SK-N-SH treated with all-trans-retinoic acid at 6 μM for 48 hours (cell line): ENCODE data around the gene VWDE.

Source experiments
- BACH2 ChIP-seq: fragments of 250-450 bp; sonication (Bioruptor Pico); IDR thresholded peaks from 2 replicates; pipeline ENCODE4 v1.9.0; 2021; ENCODE audit warnings: mild to moderate bottlenecking, borderline replicate concordance
- CREB5 ChIP-seq: fragments of 250-450 bp; sonication (Bioruptor Pico); IDR thresholded peaks from 2 replicates; pipeline ENCODE4 v1.5.1; 2020; ENCODE audit warnings: low read depth, mild to moderate bottlenecking, moderate library complexity
- CSDC2 ChIP-seq: fragments of 250-450 bp; sonication (Bioruptor Pico); IDR thresholded peaks from 2 replicates; pipeline ENCODE4 v1.5.0; 2020; ENCODE audit warnings: mild to moderate bottlenecking, moderate library complexity
- ISL1 ChIP-seq: fragments of 250-450 bp; sonication (Bioruptor Pico); IDR thresholded peaks from 2 replicates; pipeline ENCODE4 v2.1.2; 2022; ENCODE audit warnings: mild to moderate bottlenecking, moderate library complexity
- OSR1 ChIP-seq: fragments of 250-450 bp; sonication (Bioruptor Pico); IDR thresholded peaks from 2 replicates; pipeline ENCODE4 v1.8.0; 2022; ENCODE audit warnings: moderate library complexity, mild to moderate bottlenecking, inconsistent platforms
- PPARA ChIP-seq: fragments of 250-450 bp; sonication (Bioruptor Pico); IDR thresholded peaks from 2 replicates; pipeline ENCODE4 v1.5.0; 2020; ENCODE audit warnings: mild to moderate bottlenecking, borderline replicate concordance
- TCF4 ChIP-seq: fragments of 250-450 bp; sonication (Bioruptor Pico); IDR thresholded peaks from 2 replicates; pipeline ENCODE4 v1.8.0; 2021; ENCODE audit warnings: mild to moderate bottlenecking, moderate library complexity, borderline replicate concordance
- ZC3H10 ChIP-seq: fragments of 250-450 bp; sonication (Bioruptor Pico); IDR thresholded peaks from 2 replicates; pipeline ENCODE4 v1.5.1; 2021; ENCODE audit warnings: mild to moderate bottlenecking, moderate library complexity
- ZFP30 ChIP-seq: fragments of 450-650 bp; formaldehyde crosslinking; IDR thresholded peaks from 2 replicates; pipeline ENCODE4 v1.5.0; 2022; ENCODE audit warnings: mild to moderate bottlenecking, moderate library complexity
- ZNF565 ChIP-seq: fragments of 450-650 bp; formaldehyde crosslinking; conservative IDR thresholded peaks from 2 replicates; pipeline ENCODE4 v1.5.0; 2020; ENCODE audit warnings: low read depth, mild to moderate bottlenecking, moderate library complexity
- ZNF70 ChIP-seq: fragments of 450-650 bp; formaldehyde crosslinking; IDR thresholded peaks from 2 replicates; pipeline ENCODE4 v1.5.0; 2020; ENCODE audit warnings: mild to moderate bottlenecking, moderate library complexity
- TF ChIP-seq, protein P1 (sequence below): fragments of 250-450 bp; sonication (Bioruptor Pico); IDR thresholded peaks from 2 replicates; pipeline ENCODE4 v1.8.0; 2020; ENCODE audit warnings: mild to moderate bottlenecking, moderate library complexity, borderline replicate concordance

DNA sequence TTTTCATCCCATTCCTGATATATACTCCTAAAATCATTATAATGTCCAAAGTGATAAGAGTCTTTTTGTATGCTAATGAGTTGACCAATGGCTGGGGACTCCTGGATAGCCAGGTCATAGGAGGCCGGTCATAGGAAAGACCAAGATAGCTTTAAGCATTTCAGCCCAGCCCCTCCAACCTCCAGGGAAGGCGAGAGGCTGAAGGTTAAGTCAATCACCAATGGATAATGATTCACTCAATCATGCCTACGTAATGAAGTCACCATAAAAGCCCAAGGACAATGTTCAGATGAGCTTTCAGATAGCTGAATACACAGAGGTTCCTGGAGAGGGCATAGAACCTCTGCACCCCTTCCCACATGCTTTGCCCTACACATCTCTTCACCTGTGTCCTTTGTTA lies 75.7 kb downstream of the VWDE start:
- TF ChIP-seq BACH2 (CRISPR knock-in tag): no peak
- no peak for TF ChIP-seq ZC3H10 (CRISPR knock-in tag)
- no peak for TF ChIP-seq ZNF565 (CRISPR knock-in tag)
- TF ChIP-seq ZFP30 (CRISPR knock-in tag): no peak
- no peak for TF ChIP-seq ZNF70 (CRISPR knock-in tag)
- TF ChIP-seq PPARA (CRISPR knock-in tag): no peak
- no peak for TF ChIP-seq TCF4 (CRISPR knock-in tag)
- TF ChIP-seq CSDC2 (CRISPR knock-in tag): no peak
- TF ChIP-seq CREB5 (CRISPR knock-in tag): no peak
- TF ChIP-seq ISL1 (CRISPR knock-in tag): no peak
- no peak for TF ChIP-seq OSR1 (CRISPR knock-in tag)
- TF ChIP-seq, protein P1, sequence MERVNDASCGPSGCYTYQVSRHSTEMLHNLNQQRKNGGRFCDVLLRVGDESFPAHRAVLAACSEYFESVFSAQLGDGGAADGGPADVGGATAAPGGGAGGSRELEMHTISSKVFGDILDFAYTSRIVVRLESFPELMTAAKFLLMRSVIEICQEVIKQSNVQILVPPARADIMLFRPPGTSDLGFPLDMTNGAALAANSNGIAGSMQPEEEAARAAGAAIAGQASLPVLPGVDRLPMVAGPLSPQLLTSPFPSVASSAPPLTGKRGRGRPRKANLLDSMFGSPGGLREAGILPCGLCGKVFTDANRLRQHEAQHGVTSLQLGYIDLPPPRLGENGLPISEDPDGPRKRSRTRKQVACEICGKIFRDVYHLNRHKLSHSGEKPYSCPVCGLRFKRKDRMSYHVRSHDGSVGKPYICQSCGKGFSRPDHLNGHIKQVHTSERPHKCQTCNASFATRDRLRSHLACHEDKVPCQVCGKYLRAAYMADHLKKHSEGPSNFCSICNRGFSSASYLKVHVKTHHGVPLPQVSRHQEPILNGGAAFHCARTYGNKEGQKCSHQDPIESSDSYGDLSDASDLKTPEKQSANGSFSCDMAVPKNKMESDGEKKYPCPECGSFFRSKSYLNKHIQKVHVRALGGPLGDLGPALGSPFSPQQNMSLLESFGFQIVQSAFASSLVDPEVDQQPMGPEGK (CRISPR knock-in tag): no peak
